Adrenal gland (tissue), 12 donors: Measurements from ENCODE around the gene TGFB1I1. TPM values are rescaled to one million over a fixed set of nuclear protein-coding genes. Genes with fewer than 3 reads are reported as not detected.

Source experiments
- DNase-seq, 7 donors: peaks; one replicate each; pipeline ENCODE4 v3.0.0-alpha.2; 2019 to 2020
- H3K27ac ChIP-seq, 5 donors: fragments of 200-600 bp; sonication (generic) in 4 of 5; 1 replicate in 3 of 5; 2 replicates in 2 of 5; pipeline versions ENCODE4 v1.5.1 to v1.8.0; 2016 to 2020; ENCODE audit warnings: mild to moderate bottlenecking in 1 of 5
- H3K27me3 ChIP-seq: fragments of 200-600 bp; 2 replicates; pipeline ENCODE4 v1.8.0; 2021
- H3K36me3 ChIP-seq, 2 donors: fragments of 200-600 bp; replicated peaks in 1 of 2; 1 replicate in 1 of 2; 2 replicates in 1 of 2; pipeline versions ENCODE4 v1.5.1 to v1.8.0; 2018 to 2022
- H3K4me1 ChIP-seq, 2 donors: fragments of 200-600 bp; replicated peaks in 1 of 2; 1 replicate in 1 of 2; 2 replicates in 1 of 2; pipeline versions ENCODE4 v1.5.1 to v1.8.0; 2018 to 2021
- H3K4me3 ChIP-seq, 4 donors: fragments of 200-600 bp; sonication (generic) in 3 of 4; one replicate each; pipeline ENCODE4 v1.5.1; 2016 to 2018
- H3K9me3 ChIP-seq, 3 donors: fragments of 200-600 bp; sonication (generic) in 1 of 3; replicated peaks in 1 of 3; 1 replicate in 2 of 3; 2 replicates in 1 of 3; pipeline versions ENCODE4 v1.5.1 to v1.8.0; 2016 to 2021
- POLR2A ChIP-seq, 2 donors: fragments of 450-650 bp; IDR thresholded peaks; one replicate each; pipeline ENCODE4 v1.6.1; 2017; ENCODE audit warnings: antibody characterized with exemption in 2 of 2, mild to moderate bottlenecking in 2 of 2, moderate library complexity in 1 of 2
- WGBS, 4 donors: extraction: QIAGEN DNeasy Blood & Tissue Kit in 2 of 4; methylation state at CpG; one replicate each; pipeline versions ENCODE4 v1.1.5 to v1.1.7; 2013 to 2017; 5-methylcytosine and 5-hydroxymethylcytosine counted together
- intact Hi-C, 2 donors: fragments of 100-400 bp; cut with DNase I; formaldehyde crosslinking; loops; one replicate each; pipeline versions ENCODE4 v1.14.1 to v1.15.0; 2022 to 2023
- polyA plus RNA-seq, 3 donors: library from polyadenylated mRNA; stranded (reverse); fragments of 200-250 nt in 2 of 3; fragments of 350-450 nt in 1 of 3; fragmentation: Illumina TruSeq in 1 of 3; extraction: RNeasy Lipid Tissue Mini Kit (QIAGEN cat#74804) in 1 of 3; gene quantifications; one replicate each; pipeline ENCODE4 v1.2.3, GENCODE V29; 2013 to 2014
- total RNA-seq, 9 donors: library from RNA; depleted of rRNA in 4 of 9; stranded (reverse); fragments of >200 nt in 4 of 9; fragments of 120-200 nt in 1 of 9; fragmentation: NEBNext Ultra II Directional in 1 of 9; extraction: Animal tissue kit (Norgen Biotek cat#: 25700) in 1 of 9; gene quantifications; one replicate each; pipeline versions ENCODE4 v1.1.0 to v1.2.4, GENCODE V29; 2013 to 2023
- TF ChIP-seq, protein P1 (sequence below), 6 experiments: fragments of 450-650 bp in 4 of 6; fragments of 200-600 bp in 2 of 6; sonication (generic) in 1 of 6; IDR thresholded peaks; 1 replicate in 5 of 6; 2 replicates in 1 of 6; pipeline versions ENCODE4 v1.5.1 to v1.8.0; 2016 to 2021; ENCODE audit warnings: antibody characterized with exemption in 6 of 6, mild to moderate bottlenecking in 2 of 6, moderate library complexity in 1 of 6
- donor health status: healthy with polysubstance abuse.
- donor health status: Bipolar disorder and iron deficiency.
- donor health status: DM: yes; HTN: yes; CAD: no.
- donor health status: DM: no; HTN: no; CAD: no.
- donor health status: DM: no; HTN: no; CAD: no.
- donor health status: DM: yes; HTN: yes; CAD: no.

TGFB1I1 gene
- total and polyA plus RNA-seq, 12 donors, result 4.5 to 62.7 (median 31.3) TPM

DNA sequence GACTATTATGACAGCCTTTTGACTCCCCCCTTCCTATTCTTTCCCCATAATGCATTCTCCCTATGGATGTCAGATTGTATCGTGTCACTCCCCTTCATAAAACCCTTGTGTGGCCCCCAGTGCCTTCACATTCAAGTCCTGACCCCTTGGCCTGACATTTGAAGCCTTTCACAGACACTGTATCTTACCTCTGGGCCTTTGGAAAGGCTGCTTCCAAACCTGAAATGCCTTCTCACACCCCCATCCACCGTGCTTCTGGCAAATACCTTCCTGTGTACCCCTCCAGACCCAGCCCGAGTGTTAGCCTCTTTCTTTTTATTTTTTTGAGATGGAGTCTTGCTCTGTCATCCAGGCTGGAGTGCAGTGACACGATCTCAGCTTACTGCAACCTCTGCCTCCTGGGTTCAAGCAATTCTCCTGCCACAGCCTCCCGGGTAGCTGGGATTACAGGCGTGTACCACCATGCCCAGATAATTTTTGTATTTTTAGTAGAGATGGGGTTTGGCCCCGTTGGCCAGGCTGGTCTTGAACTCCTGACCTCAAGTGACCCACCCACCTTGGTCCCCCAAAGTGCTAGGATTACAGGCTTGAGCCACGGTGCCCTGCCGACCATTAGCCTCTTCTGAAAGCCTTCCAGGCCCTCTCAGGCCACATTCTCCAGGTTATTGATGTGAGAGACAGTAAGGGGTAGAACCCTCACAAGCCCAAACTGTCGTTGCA lies 10.6 kb upstream of the TGFB1I1 start:
- Histone ChIP-seq H3K27me3 (no peaks in the 10 kb centered on the region), H3K4me1 (peaks cover 24 to 29% of the 10 kb centered on the region in 2 donors), H3K9me3 (no peaks in the 10 kb centered on the region), H3K27ac (peak overlapping the region in 2 of 5 donors; percentile 30 to 48), H3K4me3 (no peak overlapping the region), H3K36me3 (peaks cover 0 to 45% of the 10 kb centered on the region in 2 donors)
- DNase-seq, result peak in 2 of 7 donors; percentile 2 to 51
- WGBS, 4 donors, result 87 to 91% (median 88%) methylated on average over 7 to 10 of the region's 10 CpGs
- TF ChIP-seq POLR2A (IDR thresholded peaks at IDR 0.05), result no peak
- TF ChIP-seq, protein P1, sequence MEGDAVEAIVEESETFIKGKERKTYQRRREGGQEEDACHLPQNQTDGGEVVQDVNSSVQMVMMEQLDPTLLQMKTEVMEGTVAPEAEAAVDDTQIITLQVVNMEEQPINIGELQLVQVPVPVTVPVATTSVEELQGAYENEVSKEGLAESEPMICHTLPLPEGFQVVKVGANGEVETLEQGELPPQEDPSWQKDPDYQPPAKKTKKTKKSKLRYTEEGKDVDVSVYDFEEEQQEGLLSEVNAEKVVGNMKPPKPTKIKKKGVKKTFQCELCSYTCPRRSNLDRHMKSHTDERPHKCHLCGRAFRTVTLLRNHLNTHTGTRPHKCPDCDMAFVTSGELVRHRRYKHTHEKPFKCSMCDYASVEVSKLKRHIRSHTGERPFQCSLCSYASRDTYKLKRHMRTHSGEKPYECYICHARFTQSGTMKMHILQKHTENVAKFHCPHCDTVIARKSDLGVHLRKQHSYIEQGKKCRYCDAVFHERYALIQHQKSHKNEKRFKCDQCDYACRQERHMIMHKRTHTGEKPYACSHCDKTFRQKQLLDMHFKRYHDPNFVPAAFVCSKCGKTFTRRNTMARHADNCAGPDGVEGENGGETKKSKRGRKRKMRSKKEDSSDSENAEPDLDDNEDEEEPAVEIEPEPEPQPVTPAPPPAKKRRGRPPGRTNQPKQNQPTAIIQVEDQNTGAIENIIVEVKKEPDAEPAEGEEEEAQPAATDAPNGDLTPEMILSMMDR (IDR thresholded peaks at IDR 0.05), result no peak
- intact Hi-C loops, result no loop called here

DNA sequence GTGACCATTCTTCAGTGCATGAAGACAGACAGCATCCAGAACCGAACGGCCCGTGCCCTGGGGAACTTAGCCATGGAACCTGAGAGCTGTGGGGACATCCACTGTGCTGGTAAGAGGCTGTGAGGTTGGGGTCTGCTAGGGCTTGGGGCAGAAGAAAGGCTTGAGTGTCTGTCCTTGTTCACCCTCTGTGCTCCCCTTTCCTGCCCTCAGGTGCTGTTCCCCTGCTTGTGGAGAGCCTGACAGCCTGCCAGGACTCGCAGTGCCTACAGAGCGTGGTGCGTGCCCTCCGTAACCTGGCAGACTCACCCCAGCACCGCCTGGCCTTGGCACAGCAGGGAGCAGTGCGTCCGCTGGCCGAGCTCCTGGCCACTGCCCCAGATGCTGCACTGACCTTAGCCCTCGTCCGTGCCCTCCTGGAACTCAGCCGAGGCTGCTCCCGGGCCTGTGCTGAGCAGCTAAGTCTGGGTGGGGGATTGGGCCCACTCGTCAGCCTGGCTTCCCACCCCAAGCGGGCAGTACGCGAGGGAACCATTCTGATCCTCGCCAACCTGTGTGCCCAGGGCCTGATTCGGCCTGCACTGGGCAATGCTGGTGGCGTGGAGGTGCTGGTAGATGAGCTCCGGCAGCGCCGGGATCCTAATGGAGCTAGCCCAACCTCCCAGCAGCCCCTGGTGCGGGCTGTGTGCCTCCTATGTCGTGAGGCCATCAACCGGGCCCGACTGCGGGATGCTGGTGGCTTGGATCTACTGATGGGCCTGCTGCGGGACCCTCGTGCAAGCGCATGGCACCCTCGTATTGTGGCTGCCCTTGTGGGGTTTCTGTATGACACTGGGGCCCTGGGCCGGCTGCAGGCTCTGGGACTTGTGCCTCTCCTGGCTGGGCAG lies 9.8 kb upstream of the TGFB1I1 start:
- Histone ChIP-seq H3K27me3 (no peaks in the 10 kb centered on the region), H3K36me3 (peaks cover 0 to 47% of the 10 kb centered on the region in 2 donors), H3K4me1 (peaks cover 16 to 21% of the 10 kb centered on the region in 2 donors), H3K4me3 (no peak overlapping the region), H3K9me3 (no peaks in the 10 kb centered on the region), H3K27ac (peak overlapping the region in 2 of 5 donors; percentile 30 to 48)
- TF ChIP-seq, protein P1 (IDR thresholded peaks at IDR 0.05), result no peak
- TF ChIP-seq POLR2A (IDR thresholded peaks at IDR 0.05), result no peak
- WGBS, 4 donors, result 82 to 90% (median 85%) methylated on average over 2 to 35 of the region's 35 CpGs
- intact Hi-C loops, result no loop called here
- DNase-seq, result peak in 6 of 7 donors; percentile 53 to 77 (median 68)

DNA sequence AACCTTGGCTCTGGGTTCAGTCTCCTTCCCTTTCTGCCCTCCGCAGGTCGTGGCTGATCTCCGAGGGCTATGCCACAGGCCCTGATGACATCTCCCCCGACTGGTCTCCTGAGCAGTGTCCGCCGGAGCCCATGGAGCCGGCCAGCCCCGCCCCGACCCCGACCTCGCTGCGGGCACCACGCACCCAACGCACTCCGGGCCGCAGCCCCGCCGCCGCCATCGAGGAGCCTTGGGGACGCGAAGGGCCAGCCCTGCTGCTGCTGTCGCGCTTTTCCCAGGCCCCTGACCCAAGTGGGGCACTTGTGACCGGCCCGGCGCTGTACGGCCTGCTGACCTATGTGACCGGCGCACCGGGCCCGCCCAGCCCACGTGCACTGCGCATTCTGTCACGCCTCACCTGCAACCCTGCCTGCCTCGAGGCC lies 7.6 kb upstream of the TGFB1I1 start:
- H3K4me3 ChIP-seq, result no peak overlapping the region
- peak in 3 of 7 donors; percentile 7 to 20 (median 10) for DNase-seq
- 96 to 97% (median 97%) methylated on average over 18 to 36 of the region's 36 CpGs for WGBS, 4 donors
- intact Hi-C loops, result no loop called here
- TF ChIP-seq POLR2A (IDR thresholded peaks at IDR 0.05), result no peak
- TF ChIP-seq, protein P1 (IDR thresholded peaks at IDR 0.05), result no peak
- no peaks in the 10 kb centered on the region for H3K27me3 ChIP-seq
- no peak overlapping the region for H3K27ac ChIP-seq
- H3K4me1 ChIP-seq, result peaks cover 7 to 13% of the 10 kb centered on the region in 2 donors
- H3K9me3 ChIP-seq, result no peaks in the 10 kb centered on the region
- H3K36me3 ChIP-seq, result peaks cover 0 to 47% of the 10 kb centered on the region in 2 donors

DNA sequence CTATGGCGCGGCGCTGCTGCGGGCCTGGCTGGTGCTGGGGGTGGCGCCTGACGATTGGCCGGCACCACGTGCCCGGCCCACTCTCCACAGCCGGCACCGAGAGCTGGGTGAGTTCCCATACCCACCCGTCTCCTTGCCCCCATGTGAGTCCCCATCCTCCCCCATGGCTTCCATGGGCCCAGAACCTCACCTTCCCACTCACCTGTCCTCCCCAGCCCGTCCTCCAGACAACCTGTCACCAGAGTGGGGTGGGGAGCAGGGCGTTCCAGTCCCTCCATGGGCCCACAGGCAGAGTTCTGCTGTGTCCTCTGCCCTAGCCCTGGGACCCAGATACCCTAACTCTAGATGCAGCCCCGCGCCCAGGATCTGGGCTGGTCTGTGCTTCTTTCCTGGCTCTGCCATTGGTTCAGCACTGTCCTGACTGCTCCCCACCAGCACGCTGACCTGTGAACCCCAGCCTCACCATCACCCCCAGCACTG lies 7.1 kb upstream of the TGFB1I1 start:
- peak in 1 of 7 donors; percentile 6 for DNase-seq
- Histone ChIP-seq H3K9me3 (no peaks in the 10 kb centered on the region), H3K27ac (no peak overlapping the region), H3K4me3 (no peak overlapping the region), H3K4me1 (peaks cover 7 to 13% of the 10 kb centered on the region in 2 donors), H3K27me3 (no peaks in the 10 kb centered on the region), H3K36me3 (peaks cover 0 to 47% of the 10 kb centered on the region in 2 donors)
- no peak for TF ChIP-seq POLR2A (IDR thresholded peaks at IDR 0.05)
- TF ChIP-seq, protein P1 (IDR thresholded peaks at IDR 0.05), result no peak
- 92 to 95% (median 92%) methylated on average over 17 of the region's 17 CpGs for whole genome bisulfite sequencing, 4 donors
- intact Hi-C loops, result no loop called here
